NCI-H2171 (cell line): ENCODE results near the gene TECPR1.

Experiments used
- DNase-seq: peaks from one replicate; lab custom pipeline; 2025; lab: John Stamatoyannopoulos, UW

Gene TECPR1

DNA sequence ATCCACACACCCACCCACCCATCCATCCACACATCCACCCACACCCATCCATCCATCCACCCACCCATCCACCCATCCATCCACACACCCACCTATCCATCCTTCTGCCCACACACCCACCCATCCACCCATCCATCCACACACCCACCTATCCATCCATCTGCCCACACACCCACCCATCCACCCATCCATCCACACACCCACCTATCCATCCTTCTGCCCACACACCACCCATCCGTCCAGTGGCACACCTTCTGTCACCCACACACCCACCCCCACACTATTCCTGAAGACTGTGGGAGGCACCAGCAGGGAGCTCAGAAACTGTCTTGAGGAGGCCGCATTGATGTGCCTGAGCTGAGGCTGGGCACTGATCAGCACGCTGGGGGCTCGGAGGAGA, 9.1 kb downstream of the TECPR1 start:
- no peak for DNase-seq

DNA sequence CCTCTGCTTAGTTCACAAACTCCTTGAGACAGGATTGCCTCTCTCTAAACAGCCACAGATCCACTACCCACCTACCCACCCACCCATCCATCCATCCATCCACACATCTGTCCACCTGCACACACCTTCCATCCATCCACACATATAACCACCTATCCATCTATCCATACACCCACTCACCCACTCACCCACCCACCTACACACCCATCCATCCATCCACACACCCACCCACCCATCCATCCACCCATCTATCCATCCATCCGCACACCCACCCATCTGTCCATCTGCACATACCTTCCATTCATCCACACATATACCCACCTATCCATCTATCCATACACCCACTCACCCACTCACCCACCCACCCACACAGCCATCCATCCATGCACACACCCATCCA, 9.7 kb downstream of the TECPR1 start:
- DNase-seq, result no peak

- no peak for DNase-seq
Measured at GRCh38 chr7:98241674-98242241, 10.3 kb downstream of the TECPR1 start.

GRCh38 chr7:98240961-98241673, 10.9 kb downstream of the TECPR1 start:
- DNase-seq, result no peak

DNA sequence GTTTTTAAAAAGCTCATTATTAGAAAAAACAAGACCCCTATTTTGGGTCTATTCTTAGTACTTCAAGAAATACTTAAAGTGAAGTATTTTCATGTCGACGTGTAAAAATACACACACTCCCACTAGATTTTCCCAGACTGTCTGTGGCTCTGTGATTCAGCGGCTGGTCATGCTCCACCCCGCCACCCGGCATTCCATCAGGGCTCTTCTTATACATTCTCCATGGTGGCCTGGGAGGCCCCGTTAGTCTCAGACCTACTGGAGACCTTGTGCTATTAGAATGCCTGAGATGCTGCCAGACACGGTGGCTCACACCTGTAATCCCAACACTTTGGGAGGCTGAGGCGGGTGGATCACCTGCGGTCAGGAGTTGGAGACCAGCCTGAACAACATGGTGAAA, 13.1 kb downstream of the TECPR1 start:
- DNase-seq, result no peak

- no peak for DNase-seq
Measured at GRCh38 chr7:98238076-98238475, 14.0 kb downstream of the TECPR1 start.

GRCh38 chr7:98236355-98237185, 15.5 kb downstream of the TECPR1 start:
- DNase-seq, result no peak

- DNase-seq, result no peak
Measured at GRCh38 chr7:98235901-98236300, 16.1 kb downstream of the TECPR1 start.

DNA sequence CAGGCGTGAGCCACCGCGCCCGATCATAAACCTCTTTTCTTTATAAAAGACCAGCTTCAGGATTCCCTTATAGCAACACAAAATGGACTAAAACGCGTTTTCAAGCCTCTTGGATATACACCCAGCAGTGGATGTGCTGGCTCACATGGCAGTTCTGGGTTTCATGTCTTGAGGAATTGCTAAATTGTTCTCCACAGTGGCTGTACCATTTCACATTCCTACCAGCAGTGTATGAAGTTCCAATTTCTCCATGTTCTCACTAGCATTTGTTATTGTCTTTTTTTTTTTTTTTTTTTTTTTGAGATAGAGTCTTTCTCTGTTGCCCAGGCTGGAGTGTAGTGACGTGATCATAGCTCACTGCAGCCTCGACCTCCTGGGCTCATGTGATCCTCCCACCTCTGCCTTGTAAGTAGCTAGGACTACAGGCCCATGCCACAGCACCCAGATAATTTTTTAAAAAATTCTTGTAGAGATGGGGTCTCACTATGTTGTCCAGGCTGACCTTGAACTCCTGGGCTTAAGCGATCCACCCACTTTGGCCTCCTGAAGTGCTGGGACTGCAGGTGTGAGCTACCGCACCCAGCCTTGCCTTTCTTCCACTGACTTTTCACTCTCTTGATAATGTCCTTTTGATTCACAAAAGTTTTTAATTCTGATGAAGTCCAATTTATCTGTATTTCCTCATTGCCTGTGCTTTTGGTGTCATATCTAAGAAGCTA, 17.4 kb downstream of the TECPR1 start:
- DNase-seq, result no peak

GRCh38 chr7:98233219-98234070, 18.6 kb downstream of the TECPR1 start:
- no peak for DNase-seq

DNA sequence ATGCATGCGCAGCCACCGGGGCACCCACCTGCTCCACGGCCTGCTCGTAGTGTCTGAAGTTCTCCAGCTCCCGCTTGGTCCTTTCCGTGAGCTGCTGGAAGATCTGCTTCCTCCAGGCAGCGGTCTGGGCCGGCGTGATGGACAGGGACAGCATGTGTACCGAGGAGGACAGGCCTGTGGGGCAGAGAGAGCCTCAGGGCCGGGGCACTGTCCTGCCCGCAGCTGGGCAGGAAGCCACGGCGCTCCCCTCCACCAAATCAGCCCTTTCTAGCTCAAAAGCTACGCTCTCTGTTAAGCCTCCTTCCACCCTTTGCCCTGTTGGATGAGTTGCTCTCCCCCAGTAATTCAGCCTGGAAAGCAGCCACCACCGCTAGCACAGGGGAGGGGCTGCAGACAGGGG, 19.2 kb downstream of the TECPR1 start:
- DNase-seq, result no peak

DNA sequence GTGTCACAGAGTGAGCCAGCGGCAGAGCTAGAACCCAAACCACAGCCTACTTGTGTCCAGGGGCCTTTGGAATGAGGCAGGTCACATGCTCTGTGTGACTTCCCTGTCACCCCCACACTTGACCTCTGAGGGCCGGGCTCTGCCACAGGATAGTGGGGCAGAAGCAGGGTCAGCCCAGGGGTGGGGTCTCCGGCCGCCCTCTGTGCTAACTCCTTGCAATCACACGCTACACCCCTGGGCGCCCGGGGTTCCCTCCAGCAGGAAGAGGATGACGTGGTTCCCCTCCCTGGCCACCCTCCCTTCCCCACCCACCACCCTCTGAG, 19.8 kb downstream of the TECPR1 start:
- no peak for DNase-seq

- no peak for DNase-seq
Measured at GRCh38 chr7:98231493-98232262, 20.4 kb downstream of the TECPR1 start.

GRCh38 chr7:98230746-98231471, 21.1 kb downstream of the TECPR1 start:
- DNase-seq, result no peak

DNA sequence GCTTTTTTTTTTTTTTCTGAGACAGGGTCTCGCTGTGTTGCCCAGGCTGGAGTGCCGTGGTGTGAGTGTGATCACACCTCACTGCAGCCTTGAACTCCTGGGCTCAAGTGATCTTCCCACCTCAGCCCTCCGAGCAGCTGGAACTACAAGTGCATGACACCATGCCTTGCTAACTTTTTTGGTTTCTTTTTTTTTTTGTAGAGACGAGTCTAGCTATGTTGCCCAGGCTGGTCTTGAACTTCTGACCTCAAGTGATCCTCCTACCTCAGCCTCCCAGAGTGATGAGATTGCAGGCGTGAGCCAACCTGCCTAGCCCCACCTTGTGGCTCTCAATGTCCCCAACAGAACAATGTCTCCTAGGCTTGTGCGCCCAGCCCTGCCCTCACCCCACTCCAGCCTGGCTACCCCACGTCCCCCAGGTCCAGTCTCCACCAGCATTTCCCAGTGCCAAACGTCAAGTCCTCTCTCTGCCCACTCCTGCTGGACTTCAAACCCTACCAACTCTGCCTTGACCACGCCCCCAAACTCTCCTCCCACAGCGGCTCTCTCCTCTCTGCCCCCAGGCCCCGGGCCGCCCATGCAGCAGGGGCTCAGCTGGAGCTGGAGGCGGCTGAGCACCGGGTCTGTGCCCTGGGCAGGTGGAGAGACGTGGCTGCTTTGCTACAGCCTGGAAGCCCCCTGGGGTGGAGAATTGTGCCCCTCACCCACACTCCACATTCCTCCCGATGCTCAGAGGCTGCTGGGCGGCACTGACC, 21.9 kb downstream of the TECPR1 start:
- no peak for DNase-seq

DNA sequence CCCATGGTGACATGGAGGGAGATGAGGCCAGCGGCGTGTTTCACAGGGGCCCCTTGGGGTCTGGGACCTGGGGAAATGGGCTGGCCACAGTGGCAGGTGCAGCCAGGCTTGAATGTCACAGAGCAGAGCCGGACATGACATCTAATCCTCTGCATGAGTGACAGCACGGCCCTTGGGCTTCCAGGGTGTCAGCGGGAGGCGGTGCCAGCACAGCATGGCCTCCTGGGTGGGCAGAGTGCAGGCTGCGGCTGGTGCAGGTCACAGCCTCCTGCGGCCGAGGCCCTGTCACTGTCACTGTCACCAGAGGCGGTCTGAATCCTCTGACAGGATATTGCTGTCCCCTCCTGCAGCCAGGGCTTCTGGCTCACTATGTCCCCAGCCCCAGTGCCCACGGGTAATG, 22.6 kb downstream of the TECPR1 start:
- DNase-seq, result no peak

- DNase-seq, result no peak
Measured at GRCh38 chr7:98228801-98229200, 23.2 kb downstream of the TECPR1 start.

GRCh38 chr7:98227939-98228338, 24.1 kb downstream of the TECPR1 start:
- DNase-seq, result no peak

DNA sequence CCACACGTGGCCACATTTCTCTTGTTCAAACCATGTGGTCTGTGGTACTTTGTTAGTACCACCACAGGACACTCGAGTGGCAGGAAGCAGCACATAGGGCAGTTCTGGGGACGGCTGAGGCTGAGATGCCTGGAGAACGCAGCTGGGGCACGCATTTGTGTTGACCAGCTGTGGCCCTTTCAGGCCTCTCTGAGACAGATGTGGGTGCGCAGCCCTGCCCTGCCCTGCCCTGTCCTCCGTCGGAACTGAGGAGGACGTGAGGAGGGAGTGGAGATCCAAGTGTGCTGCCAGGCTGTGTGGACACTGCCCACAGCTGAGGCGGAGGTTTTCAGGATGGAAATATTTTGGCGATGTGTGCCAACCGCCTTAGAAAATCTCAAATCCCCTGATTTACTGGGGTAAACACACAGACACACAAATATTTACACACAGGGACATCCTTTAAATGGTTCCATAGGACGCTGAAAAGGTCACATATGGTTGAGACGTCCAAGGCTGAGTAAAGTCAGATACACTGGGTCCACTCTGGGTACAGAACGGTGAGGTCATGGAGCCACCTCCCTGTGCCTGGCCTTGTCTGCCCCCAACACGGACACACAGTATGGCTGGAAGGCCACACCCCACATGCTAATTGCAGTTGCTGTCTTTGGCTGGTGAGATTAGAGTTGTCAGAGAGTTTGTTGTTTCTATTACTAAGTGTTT, 26.0 kb downstream of the TECPR1 start:
- no peak for DNase-seq
